Measurements from ENCODE around the gene TSPAN1. TPM values are rescaled to one million over a fixed set of nuclear protein-coding genes. Genes with fewer than 3 reads are reported as not detected.

Gene TSPAN1
- total and polyA plus RNA-seq, 10 of the 15 experiments (the other 5 are each of a cell fraction or from before 2014, with no cell fraction given) = 0.08 to 0.29 (median 0.23) TPM; not detected in 5

DNA sequence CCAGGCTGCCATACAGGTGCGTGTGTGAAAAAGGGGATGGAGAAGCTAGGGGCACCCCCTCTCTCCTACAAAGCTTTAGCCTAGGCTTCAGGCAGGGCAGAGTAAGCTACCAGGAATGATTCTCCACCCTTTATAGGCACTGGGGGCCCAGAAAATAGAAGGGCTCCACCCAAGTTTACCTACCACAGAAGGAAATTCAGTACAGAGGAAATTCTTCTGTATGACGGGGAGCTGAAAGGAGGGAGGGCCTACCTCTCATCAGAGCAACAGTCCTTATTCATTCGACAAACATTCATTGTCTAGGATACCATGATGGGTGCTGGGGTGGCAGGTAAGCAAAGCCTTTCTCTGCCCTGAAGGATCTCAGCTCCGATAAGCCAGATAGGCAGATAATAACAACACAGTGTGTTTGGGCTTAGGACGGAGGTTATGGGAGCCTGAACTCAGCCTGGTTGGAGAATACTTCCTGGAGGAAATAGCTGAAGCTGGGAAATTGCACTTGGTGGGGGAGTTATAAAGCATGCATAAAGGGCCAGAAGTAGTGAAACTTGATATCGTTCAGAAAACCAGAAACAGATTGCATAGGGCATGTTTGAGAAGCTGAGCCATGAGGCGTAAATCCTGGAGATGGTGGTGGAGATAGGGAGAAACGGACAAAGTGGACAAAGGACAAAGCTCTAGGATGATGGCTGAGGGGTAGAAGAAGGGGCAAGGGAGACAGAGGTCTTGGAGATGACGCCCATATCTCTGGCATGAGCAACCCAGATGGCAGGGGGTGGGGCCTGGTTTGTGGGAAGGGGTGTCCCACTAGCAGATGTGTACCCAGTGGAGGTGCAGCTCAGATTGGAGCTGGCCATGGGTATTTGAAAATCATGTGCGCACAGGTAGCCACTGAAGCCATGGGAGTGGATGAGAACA is 6.7 kb downstream of the TSPAN1 start (continued):
- TF ChIP-seq, protein P1, sequence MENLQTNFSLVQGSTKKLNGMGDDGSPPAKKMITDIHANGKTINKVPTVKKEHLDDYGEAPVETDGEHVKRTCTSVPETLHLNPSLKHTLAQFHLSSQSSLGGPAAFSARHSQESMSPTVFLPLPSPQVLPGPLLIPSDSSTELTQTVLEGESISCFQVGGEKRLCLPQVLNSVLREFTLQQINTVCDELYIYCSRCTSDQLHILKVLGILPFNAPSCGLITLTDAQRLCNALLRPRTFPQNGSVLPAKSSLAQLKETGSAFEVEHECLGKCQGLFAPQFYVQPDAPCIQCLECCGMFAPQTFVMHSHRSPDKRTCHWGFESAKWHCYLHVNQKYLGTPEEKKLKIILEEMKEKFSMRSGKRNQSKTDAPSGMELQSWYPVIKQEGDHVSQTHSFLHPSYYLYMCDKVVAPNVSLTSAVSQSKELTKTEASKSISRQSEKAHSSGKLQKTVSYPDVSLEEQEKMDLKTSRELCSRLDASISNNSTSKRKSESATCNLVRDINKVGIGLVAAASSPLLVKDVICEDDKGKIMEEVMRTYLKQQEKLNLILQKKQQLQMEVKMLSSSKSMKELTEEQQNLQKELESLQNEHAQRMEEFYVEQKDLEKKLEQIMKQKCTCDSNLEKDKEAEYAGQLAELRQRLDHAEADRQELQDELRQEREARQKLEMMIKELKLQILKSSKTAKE (IDR thresholded peaks at IDR 0.05; ENCODE audit: low read depth, poor library complexity, severe bottlenecking) = no peak
- TF ChIP-seq MTA2 (IDR thresholded peaks at IDR 0.05; ENCODE audit: low read depth) (no peak), GABPA (IDR thresholded peaks at IDR 0.05; ENCODE audit: low read depth) (no peak), NRF1 (conservative IDR thresholded peaks at IDR 0.05; ENCODE audit: low read depth, low read length) (no peak)

GRCh38 chr1:46183079-46183847 is 8.4 kb downstream of the TSPAN1 start:
- no peak overlapping the region for H3K4me3 ChIP-seq
- no peak overlapping the region for H3K4me2 ChIP-seq (ENCODE audit: control insufficient read depth, insufficient read depth)
- H3K79me2 ChIP-seq (ENCODE audit: control insufficient read depth, insufficient read depth, low read length) = no peaks in the 10 kb centered on the region
- H2AFZ ChIP-seq (ENCODE audit: control insufficient read depth, low read depth, low read length) = no peak overlapping the region
- RAD21 ChIA-PET (ENCODE audit: unreplicated experiment) = interaction anchor here (0.6 to 4.8 kb wide), 13 partner anchors 8 to 165 kb away, joined by 3 to 63 read pairs (median 4); partner anchors contain the start of genes LURAP1, POMGNT1 and TSPAN1
- H4K20me1 ChIP-seq (ENCODE audit: control insufficient read depth, insufficient read depth) = no peaks in the 10 kb centered on the region
- no TSS peak for BruUV-seq (replicated peaks)
- H3K27me3 ChIP-seq (replicated peaks in 1 of 2; ENCODE audit: control insufficient read depth in 2 of 2, insufficient read depth in 2 of 2, low read length in 1 of 2) = no peaks in the 10 kb centered on the region
- FAIRE-seq (no peak), ATAC-seq (no peak), DNase-seq (ENCODE audit: low read depth, low spot score) (no peak)
- no peak overlapping the region for H3K27ac ChIP-seq (ENCODE audit: control insufficient read depth, insufficient read depth)
- POLR2A ChIA-PET = interaction anchor here (0.8 to 1.4 kb wide), 3 partner anchors 10 to 144 kb away, joined by 3 to 5 read pairs (median 3); no protein-coding TSS in a partner anchor
- in situ Hi-C loops (cut with MboI) (no loop called here), intact Hi-C loops (cut with micrococcal nuclease; ENCODE audit: unreplicated experiment) (loop anchor here (10.0 kb wide), 1 partner anchor 498 kb away; the partner anchor contains the start of genes GPBP1L1 and TMEM69)
- H3K36me3 ChIP-seq (ENCODE audit: control insufficient read depth in 2 of 2, insufficient read depth in 2 of 2, low read length in 1 of 2) = no peaks in the 10 kb centered on the region
- CTCF ChIA-PET = interaction anchor here (0.7 to 17.5 kb wide), 13 partner anchors 8 to 539 kb away, joined by 3 to 293 read pairs (median 4); partner anchors contain the start of genes POMGNT1 and TSPAN1
- no peaks in the 10 kb centered on the region for H3K9me3 ChIP-seq (replicated peaks; ENCODE audit: control insufficient read depth, insufficient read depth, low read length)
- SMC1A ChIA-PET (ENCODE audit: uncharacterized antibody, unreplicated experiment) = interaction anchor here (0.6 to 6.1 kb wide), 13 partner anchors 16 to 584 kb away, joined by 3 to 52 read pairs (median 4); partner anchors contain the start of gene POMGNT1
- WGBS (ENCODE audit: insufficient coverage, insufficient replicate concordance, low lambda C conversion rate, missing lambda C conversion rate) = 79% methylated on average over 8 of the region's 8 CpGs
- peaks cover 27% of the 10 kb centered on the region for H3K4me1 ChIP-seq (ENCODE audit: control insufficient read depth, insufficient read depth, low read length)
- H3K9ac ChIP-seq (ENCODE audit: control insufficient read depth, insufficient read depth, low read length) = no peak overlapping the region
- no peak for TF ChIP-seq STAT1 (conservative IDR thresholded peaks at IDR 0.05)
- TF ChIP-seq KAT2A (conservative IDR thresholded peaks at IDR 0.05; ENCODE audit: control insufficient read depth, low read depth, low read length) = no peak
- no peak for TF ChIP-seq IRF3 (IDR thresholded peaks at IDR 0.05)
- no peak for TF ChIP-seq JUNB (IDR thresholded peaks at IDR 0.05)
- no peak for TF ChIP-seq MTA2 (IDR thresholded peaks at IDR 0.05; ENCODE audit: low read depth)
- TF ChIP-seq E2F8 (IDR thresholded peaks at IDR 0.05; ENCODE audit: low read depth, partially characterized antibody) = no peak
- TF ChIP-seq SREBF1 (IDR thresholded peaks at IDR 0.05; ENCODE audit: low read length) = no peak
